SK-N-SH (cell line): ENCODE data around the gene HSPG2. TPM values are rescaled to one million over a fixed set of nuclear protein-coding genes. Genes with fewer than 3 reads are reported as not detected.

Experiments used
- CTCF ChIA-PET: fragments of 300-600, 350-600 bp; formaldehyde crosslinking; extraction: SDS; loops from one replicate; lab custom pipeline; 2021; lab: Yijun Ruan, JAX
- POLR2A ChIA-PET: fragments of 350-600 bp; sonication (Branson Sonifier 250); formaldehyde crosslinking; extraction: SDS; loops from one replicate; lab custom pipeline; 2020; ENCODE audit warnings: antibody characterized with exemption, inconsistent platforms; lab: Yijun Ruan, JAX
- DNase-seq: peaks from one replicate; pipeline ENCODE4 v3.0.0; 2012
- H2AFZ ChIP-seq: fragments of 200-600 bp; sonication (generic); 2 replicates; pipeline ENCODE4 v1.8.1; 2016; ENCODE audit warnings: antibody characterized with exemption, mild to moderate bottlenecking, low read depth
- H3F3A ChIP-seq: fragments of 200-600 bp; sonication (generic); replicated peaks from 2 replicates; pipeline ENCODE3; 2016; ENCODE audit warnings: antibody characterized with exemption, mild to moderate bottlenecking; ENCODE audit not compliant: insufficient read depth
- H3K27ac ChIP-seq, 2 experiments: fragments of 200-500 bp in 1 of 2; fragments of 200-600 bp in 1 of 2; sonication (Bioruptor generic) in 1 of 2; sonication (generic), shearing (Covaris generic) in 1 of 2; 2 replicates each; pipeline versions ENCODE4 v1.5.1 to v1.6.1; 2014 to 2016; ENCODE audit warnings: low read depth in 2 of 2, inconsistent platforms in 1 of 2, low read length in 1 of 2, mild to moderate bottlenecking in 1 of 2, mixed read lengths in 1 of 2
- H3K27me3 ChIP-seq: fragments of 200-600 bp; sonication (generic), shearing (Covaris generic); 2 replicates; pipeline ENCODE4 v1.6.1; 2016; ENCODE audit warnings: mixed run types; ENCODE audit not compliant: insufficient read depth
- H3K36me3 ChIP-seq, 2 experiments: fragments of 200-500 bp in 1 of 2; fragments of 200-600 bp in 1 of 2; sonication (Bioruptor generic) in 1 of 2; sonication (generic) in 1 of 2; replicated peaks in 1 of 2; 2 replicates each; pipeline versions ENCODE3 to v1.5.1; 2014 to 2016; ENCODE audit warnings: low read length in 1 of 2, mild to moderate bottlenecking in 1 of 2; ENCODE audit not compliant: insufficient read depth in 2 of 2, control insufficient read depth in 1 of 2
- H3K4me1 ChIP-seq, 2 experiments: fragments of 200-500 bp in 1 of 2; fragments of 200-600 bp in 1 of 2; sonication (Bioruptor generic) in 1 of 2; sonication (generic), shearing (Covaris generic) in 1 of 2; 2 replicates each; pipeline versions ENCODE4 v1.5.1 to v1.6.1; 2014 to 2016; ENCODE audit warnings: low read depth in 1 of 2, low read length in 1 of 2, mixed run types in 1 of 2; ENCODE audit not compliant: insufficient read depth in 2 of 2, control insufficient read depth in 1 of 2
- H3K4me2 ChIP-seq: fragments of 200-600 bp; sonication (generic), shearing (Covaris generic); 2 replicates; pipeline ENCODE4 v1.6.1; 2017; ENCODE audit warnings: mixed run types
- H3K4me3 ChIP-seq, 2 experiments: fragments of 200-500 bp in 1 of 2; fragments of 200-600 bp in 1 of 2; sonication (Bioruptor generic) in 1 of 2; sonication (generic), shearing (Covaris generic) in 1 of 2; 2 replicates each; pipeline versions ENCODE4 v1.5.1 to v1.8.1; 2014 to 2016; ENCODE audit warnings: low read depth in 2 of 2, inconsistent platforms in 1 of 2, low read length in 1 of 2, mild to moderate bottlenecking in 1 of 2, mixed read lengths in 1 of 2, moderate library complexity in 1 of 2
- H3K79me2 ChIP-seq: fragments of 200-600 bp; sonication (generic); 2 replicates; pipeline ENCODE4 v1.8.1; 2017; ENCODE audit warnings: mild to moderate bottlenecking; ENCODE audit not compliant: insufficient read depth
- H3K9ac ChIP-seq: fragments of 200-600 bp; sonication (generic); 2 replicates; pipeline ENCODE4 v1.6.1; 2017; ENCODE audit warnings: mixed run types
- H3K9me2 ChIP-seq: fragments of 200-600 bp; sonication (generic); 2 replicates; pipeline ENCODE4 v1.6.1; 2017; ENCODE audit warnings: mixed run types
- H3K9me3 ChIP-seq: fragments of 200-600 bp; sonication (generic); 2 replicates; pipeline ENCODE4 v1.6.1; 2017; ENCODE audit warnings: mixed run types, mild to moderate bottlenecking, moderate library complexity
- H4K20me1 ChIP-seq: fragments of 200-600 bp; sonication (generic); 2 replicates; pipeline ENCODE4 v1.6.1; 2017; ENCODE audit warnings: mild to moderate bottlenecking, mixed run types; ENCODE audit not compliant: insufficient read depth
- EZH2phosphoT487 ChIP-seq: fragments of 200-600 bp; sonication (generic); IDR thresholded peaks from 2 replicates; pipeline ENCODE4 v1.6.1; 2017; ENCODE audit warnings: low read depth, mixed run types, mild to moderate bottlenecking, antibody characterized with exemption, moderate library complexity, borderline replicate concordance
- FOSL2 ChIP-seq: IDR thresholded peaks from 2 replicates; pipeline ENCODE4 v1.4.0; 2012; ENCODE audit warnings: low read depth, mild to moderate bottlenecking, moderate library complexity, borderline replicate concordance
- FOXJ3 ChIP-seq: sonication (generic); formaldehyde crosslinking; IDR thresholded peaks from 2 replicates; pipeline ENCODE4 v1.5.1; 2020; ENCODE audit warnings: mild to moderate bottlenecking, missing genetic modification reagents
- JUND ChIP-seq: IDR thresholded peaks from 2 replicates; pipeline ENCODE4 v1.4.0; 2012
- MEF2A ChIP-seq: IDR thresholded peaks from 2 replicates; pipeline ENCODE4 v1.4.0; 2012; ENCODE audit warnings: low read depth, borderline replicate concordance
- RFX5 ChIP-seq: IDR thresholded peaks from 2 replicates; pipeline ENCODE4 v1.6.1; 2012; ENCODE audit warnings: mild to moderate bottlenecking, improper control_type of control experiment, low read length
- RXRA ChIP-seq: IDR thresholded peaks from 2 replicates; pipeline ENCODE4 v1.4.0; 2012; ENCODE audit warnings: low read depth, mild to moderate bottlenecking, borderline replicate concordance
- TAF1 ChIP-seq: IDR thresholded peaks from 2 replicates; pipeline ENCODE4 v1.6.1; 2012; ENCODE audit warnings: low read depth, mild to moderate bottlenecking, low read length, moderate library complexity, borderline replicate concordance
- WGBS: methylation state at CpG from one replicate; pipeline ENCODE4 v1.1.6; 2017; ENCODE audit warnings: low lambda C conversion rate; 5-methylcytosine and 5-hydroxymethylcytosine counted together
- polyA plus RNA-seq, 3 experiments: library from polyadenylated mRNA; depleted of rRNA; stranded (reverse); fragments of >200 nt; gene quantifications; 2 replicates each; pipeline ENCODE4 v1.2.3, GENCODE V29; 2012
- TF ChIP-seq, protein P1 (sequence below): IDR thresholded peaks from 2 replicates; pipeline ENCODE4 v1.6.1; 2012; ENCODE audit warnings: mild to moderate bottlenecking, low read depth, low read length, moderate library complexity
- TF ChIP-seq, protein P2 (sequence below): fragments of 200-600 bp; sonication (generic); IDR thresholded peaks from 2 replicates; pipeline ENCODE4 v1.6.1; 2017; ENCODE audit warnings: antibody characterized with exemption, mild to moderate bottlenecking, moderate library complexity
- TF ChIP-seq, protein P3 (sequence below): IDR thresholded peaks from 2 replicates; pipeline ENCODE4; 2012

HSPG2 gene
- polyA plus RNA-seq, 1 of the 3 experiments (the other 2 are of a cell fraction): 28.9 TPM

DNA sequence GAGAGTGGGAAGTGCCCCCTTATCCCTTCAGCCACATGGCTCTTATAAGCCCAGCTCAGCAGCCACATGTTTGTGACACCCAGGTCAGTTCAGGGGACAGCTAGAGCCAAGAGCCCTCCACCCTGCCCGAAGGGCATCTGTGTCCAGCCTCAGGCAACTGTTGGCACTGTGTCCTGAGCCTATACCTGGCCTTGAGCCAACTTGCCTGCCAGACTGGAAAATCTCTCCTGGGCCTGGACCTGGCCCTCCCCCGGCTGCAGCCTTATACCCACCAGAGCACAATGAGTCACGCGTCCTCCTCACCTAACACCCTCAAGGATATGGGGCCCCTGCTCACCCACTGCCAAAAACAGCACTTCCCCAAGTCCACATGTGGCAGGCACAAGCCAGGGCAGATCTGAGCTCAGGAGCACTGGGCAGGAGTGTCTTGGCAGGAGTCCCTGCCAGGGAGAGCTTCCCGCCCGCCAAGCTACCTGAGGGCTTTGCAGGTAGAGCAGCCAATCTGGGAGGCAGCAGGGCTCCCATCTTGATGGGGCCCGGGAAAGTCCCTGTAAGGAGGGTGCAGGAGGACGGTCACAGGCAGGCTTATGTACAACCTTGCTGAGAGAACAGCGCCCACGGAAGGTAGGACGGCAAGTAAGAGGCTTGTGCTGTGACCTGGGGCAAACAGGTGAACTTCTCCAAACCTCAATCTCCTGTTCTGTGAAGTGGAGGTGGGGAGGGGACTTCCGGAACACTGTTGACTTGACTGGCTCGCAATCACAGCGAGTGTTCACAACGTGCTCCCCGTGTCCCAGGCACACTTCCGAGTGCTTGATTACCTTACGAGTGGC, 19.8 kb upstream of the HSPG2 start (continued):
- TF ChIP-seq, protein P1, sequence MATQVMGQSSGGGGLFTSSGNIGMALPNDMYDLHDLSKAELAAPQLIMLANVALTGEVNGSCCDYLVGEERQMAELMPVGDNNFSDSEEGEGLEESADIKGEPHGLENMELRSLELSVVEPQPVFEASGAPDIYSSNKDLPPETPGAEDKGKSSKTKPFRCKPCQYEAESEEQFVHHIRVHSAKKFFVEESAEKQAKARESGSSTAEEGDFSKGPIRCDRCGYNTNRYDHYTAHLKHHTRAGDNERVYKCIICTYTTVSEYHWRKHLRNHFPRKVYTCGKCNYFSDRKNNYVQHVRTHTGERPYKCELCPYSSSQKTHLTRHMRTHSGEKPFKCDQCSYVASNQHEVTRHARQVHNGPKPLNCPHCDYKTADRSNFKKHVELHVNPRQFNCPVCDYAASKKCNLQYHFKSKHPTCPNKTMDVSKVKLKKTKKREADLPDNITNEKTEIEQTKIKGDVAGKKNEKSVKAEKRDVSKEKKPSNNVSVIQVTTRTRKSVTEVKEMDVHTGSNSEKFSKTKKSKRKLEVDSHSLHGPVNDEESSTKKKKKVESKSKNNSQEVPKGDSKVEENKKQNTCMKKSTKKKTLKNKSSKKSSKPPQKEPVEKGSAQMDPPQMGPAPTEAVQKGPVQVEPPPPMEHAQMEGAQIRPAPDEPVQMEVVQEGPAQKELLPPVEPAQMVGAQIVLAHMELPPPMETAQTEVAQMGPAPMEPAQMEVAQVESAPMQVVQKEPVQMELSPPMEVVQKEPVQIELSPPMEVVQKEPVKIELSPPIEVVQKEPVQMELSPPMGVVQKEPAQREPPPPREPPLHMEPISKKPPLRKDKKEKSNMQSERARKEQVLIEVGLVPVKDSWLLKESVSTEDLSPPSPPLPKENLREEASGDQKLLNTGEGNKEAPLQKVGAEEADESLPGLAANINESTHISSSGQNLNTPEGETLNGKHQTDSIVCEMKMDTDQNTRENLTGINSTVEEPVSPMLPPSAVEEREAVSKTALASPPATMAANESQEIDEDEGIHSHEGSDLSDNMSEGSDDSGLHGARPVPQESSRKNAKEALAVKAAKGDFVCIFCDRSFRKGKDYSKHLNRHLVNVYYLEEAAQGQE: peak; percentile 23; the same call in 1 of the 2 replicates
- no peak for TF ChIP-seq EZH2phosphoT487
- TF ChIP-seq MEF2A: no peak
- no peak for TF ChIP-seq TAF1
- TF ChIP-seq, protein P2, sequence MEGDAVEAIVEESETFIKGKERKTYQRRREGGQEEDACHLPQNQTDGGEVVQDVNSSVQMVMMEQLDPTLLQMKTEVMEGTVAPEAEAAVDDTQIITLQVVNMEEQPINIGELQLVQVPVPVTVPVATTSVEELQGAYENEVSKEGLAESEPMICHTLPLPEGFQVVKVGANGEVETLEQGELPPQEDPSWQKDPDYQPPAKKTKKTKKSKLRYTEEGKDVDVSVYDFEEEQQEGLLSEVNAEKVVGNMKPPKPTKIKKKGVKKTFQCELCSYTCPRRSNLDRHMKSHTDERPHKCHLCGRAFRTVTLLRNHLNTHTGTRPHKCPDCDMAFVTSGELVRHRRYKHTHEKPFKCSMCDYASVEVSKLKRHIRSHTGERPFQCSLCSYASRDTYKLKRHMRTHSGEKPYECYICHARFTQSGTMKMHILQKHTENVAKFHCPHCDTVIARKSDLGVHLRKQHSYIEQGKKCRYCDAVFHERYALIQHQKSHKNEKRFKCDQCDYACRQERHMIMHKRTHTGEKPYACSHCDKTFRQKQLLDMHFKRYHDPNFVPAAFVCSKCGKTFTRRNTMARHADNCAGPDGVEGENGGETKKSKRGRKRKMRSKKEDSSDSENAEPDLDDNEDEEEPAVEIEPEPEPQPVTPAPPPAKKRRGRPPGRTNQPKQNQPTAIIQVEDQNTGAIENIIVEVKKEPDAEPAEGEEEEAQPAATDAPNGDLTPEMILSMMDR: no peak
- TF ChIP-seq RXRA: no peak
- TF ChIP-seq FOSL2: peak; percentile 73; the same call in 1 of the 2 replicates
- no peak for TF ChIP-seq FOXJ3 (CRISPR knock-in tag)
- peak; percentile 43 for TF ChIP-seq JUND

DNA sequence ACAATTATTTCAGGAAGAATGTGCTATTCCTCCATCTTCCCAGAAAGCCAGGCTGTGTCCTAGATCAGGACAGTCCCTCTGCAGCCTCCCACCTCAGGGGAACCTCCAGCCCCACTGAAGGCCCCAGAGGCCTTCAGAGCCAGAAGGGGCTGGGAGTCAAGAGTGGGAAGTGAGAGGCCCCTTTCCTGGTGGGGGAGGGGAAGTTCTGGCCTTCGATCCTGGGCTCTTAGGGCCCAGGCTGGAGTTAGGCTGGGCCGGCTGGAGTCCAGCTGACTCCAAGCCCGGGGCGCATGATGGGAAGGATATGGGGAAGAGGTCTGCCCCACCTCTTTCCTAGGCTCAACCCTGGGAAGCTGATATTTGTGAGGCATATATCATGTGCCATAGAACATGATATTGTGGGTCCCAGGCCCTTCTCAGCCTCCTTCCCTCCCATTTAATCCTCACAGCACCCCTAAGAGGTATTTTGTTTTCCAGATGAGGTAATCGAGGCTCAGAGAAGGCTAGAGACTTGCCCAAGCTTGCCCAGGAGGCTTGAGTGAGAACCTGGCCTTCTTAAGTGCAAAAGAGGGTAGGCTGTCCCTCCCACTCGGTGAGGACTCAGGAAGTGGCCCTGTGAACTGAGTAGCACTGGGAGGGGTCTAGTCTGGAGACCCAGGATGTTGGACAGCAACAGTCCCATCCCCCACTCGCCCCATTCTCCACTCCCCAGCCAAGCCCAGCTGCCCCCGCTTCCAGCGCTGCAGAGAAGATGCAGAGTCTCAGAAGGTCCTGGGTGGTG, 18.6 kb upstream of the HSPG2 start:
- Histone ChIP-seq H3F3A (no peaks in the 10 kb centered on the region), H3K4me3 (no peak overlapping the region), H3K27me3 (no peaks in the 10 kb centered on the region), H3K4me2 (no peak overlapping the region), H3K4me1 (peaks cover 12 to 15% of the 10 kb centered on the region in 2 experiments; a peak in 3 of 4 replicates), H3K9me3 (no peaks in the 10 kb centered on the region), H3K9me2 (no peaks in the 10 kb centered on the region), H3K27ac (no peak overlapping the region), H3K79me2 (no peaks in the 10 kb centered on the region)
- CTCF ChIA-PET: interaction anchor here (0.9 to 1.9 kb wide), 5 partner anchors 8 to 461 kb away, joined by 3 to 7 read pairs (median 3); no protein-coding TSS in a partner anchor
- 80% methylated on average over 2 of the region's 9 CpGs for WGBS
- TF ChIP-seq RFX5: no peak
- TF ChIP-seq, protein P3, sequence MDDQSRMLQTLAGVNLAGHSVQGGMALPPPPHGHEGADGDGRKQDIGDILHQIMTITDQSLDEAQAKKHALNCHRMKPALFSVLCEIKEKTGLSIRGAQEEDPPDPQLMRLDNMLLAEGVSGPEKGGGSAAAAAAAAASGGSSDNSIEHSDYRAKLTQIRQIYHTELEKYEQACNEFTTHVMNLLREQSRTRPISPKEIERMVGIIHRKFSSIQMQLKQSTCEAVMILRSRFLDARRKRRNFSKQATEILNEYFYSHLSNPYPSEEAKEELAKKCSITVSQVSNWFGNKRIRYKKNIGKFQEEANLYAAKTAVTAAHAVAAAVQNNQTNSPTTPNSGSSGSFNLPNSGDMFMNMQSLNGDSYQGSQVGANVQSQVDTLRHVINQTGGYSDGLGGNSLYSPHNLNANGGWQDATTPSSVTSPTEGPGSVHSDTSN: no peak
- TF ChIP-seq, protein P1: peak; percentile 42; the same call in 1 of the 2 replicates
- TF ChIP-seq, all 33 proteins: peak for 1
- no peaks in the 10 kb centered on the region for H3K36me3 ChIP-seq
- H2AFZ ChIP-seq: no peak overlapping the region
- POLR2A ChIA-PET: no interaction called here
- H4K20me1 ChIP-seq: no peaks in the 10 kb centered on the region
- no peak overlapping the region for H3K9ac ChIP-seq
- DNase-seq: no peak
